ENCODE measurements around the gene PDE2A.

DNA sequence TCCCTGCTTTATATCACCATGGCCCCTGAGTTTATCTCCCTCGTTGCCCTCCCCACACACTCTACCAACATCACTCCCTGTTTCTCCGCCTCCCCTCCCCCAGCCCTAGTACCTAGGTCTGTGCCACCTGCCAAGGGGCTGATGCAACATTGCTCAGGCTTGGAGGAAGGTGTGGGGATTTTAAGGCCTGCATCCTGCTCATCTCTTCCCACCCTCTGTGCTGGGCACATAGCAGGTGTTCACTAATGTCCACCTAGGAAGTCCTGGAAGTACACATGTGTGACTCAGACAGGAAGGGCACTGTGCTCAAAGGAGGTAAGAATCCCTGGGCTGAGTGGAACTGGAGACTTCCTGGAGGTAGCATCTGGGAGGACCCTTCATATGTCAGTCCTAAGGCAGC is 37.0 kb downstream of the PDE2A start:
- no peak for TF ChIP-seq POLR2AphosphoS5 (IDR thresholded peaks at IDR 0.05; ENCODE audit: borderline replicate concordance, low read depth, low read length)
- no peak for TF ChIP-seq EZH2 (IDR thresholded peaks at IDR 0.05)
